ENCODE results near the gene TPRX2. TPM values are rescaled to one million over a fixed set of nuclear protein-coding genes. Genes with fewer than 3 reads are reported as not detected.
"Not testable (repeated sequence)": the region's sequence is repeated elsewhere in the genome, so short reads cannot be mapped to it uniquely, and the experiment has no call there.

Gene TPRX2, protein sequence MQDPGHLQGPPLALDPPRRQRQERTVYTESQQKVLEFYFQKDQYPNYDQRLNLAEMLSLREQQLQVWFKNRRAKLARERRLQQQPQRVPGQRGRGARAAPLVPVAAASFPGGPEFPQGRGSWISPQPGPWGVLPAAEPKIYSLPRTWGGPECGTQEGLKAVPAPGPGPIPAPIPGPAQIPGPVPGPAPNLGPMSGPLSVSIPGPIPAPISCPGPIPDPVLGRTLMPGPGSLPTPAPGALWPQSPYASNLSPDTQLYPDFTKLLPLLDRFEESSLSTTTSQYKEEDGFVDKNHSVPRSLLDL
- total RNA-seq, result not detected
- polyA plus RNA-seq (2013, experiment 1 of 2), result not detected
- not detected for polyA plus RNA-seq (2013, experiment 2 of 2)
- 0 to 0.08 (median 0) reads per million in 172 experiments for total RNA-seq

DNA sequence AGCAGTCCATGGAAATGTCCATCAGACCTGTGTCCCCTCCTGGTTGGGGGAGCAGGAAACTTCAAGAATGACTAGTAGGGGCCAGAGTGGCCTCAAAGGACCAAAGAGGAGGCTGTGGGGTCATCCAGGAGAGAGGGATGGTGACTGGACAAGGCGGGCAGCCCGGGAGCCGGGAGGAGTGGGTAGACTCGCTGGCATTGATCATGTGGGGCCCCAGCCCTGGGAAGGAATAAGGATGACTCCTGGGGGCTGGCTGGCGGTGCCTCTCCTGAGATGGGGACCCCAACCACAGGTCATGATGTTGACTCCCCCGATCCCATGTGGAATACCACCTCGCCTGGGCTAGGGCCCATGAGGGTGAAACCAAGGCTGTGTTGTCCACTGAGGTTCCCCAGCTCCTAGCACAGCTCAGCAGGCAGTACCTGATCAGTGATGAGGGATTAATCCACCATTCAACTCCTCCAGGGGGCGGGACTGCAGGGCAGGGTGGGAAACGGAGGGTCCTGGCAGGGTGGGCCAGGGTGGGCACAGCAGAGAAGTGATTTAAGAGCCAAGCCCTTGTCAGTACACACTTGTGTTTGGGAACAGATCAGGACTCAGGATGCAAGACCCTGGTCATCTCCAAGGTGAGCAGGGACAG lies at the start of gene TPRX2:
TSS of gene TPRX2 (plus strand) at position 590 of the 640 bp plus-strand sequence. CDS start at position 602, 12 bp downstream.
- intact Hi-C loops (cut with DNase I, micrococcal nuclease); H3K27ac ChIP-seq (ENCODE audit: low read depth in 1 of 2, low read length in 2 of 2); H3K36me3 ChIP-seq (ENCODE audit: insufficient read depth, low read length); DNase-seq; POLR2A ChIA-PET; H3K27me3 ChIP-seq (ENCODE audit: control insufficient read depth in 1 of 2, insufficient read depth in 2 of 2, low read length in 2 of 2); H3K4me3 Mint-ChIP-seq; ATAC-seq (ENCODE audit: poor library complexity); H3K9me3 Mint-ChIP-seq; H3K4me1 ChIP-seq (ENCODE audit: insufficient read depth, low read length); H3K4me3 ChIP-seq (ENCODE audit: low read length); H3K9me3 ChIP-seq (ENCODE audit: control insufficient read depth in 1 of 2, insufficient read depth in 1 of 2, low read length in 2 of 2); H3K36me3 Mint-ChIP-seq (ENCODE audit: low read depth); H3K27ac Mint-ChIP-seq; CTCF ChIA-PET: not testable (repeated sequence)
- Mint-ChIP-seq H3K27me3 (peaks cover 36% of the 10 kb centered on the region), H3K4me1 (ENCODE audit: low read depth) (peaks cover 11% of the 10 kb centered on the region)

DNA sequence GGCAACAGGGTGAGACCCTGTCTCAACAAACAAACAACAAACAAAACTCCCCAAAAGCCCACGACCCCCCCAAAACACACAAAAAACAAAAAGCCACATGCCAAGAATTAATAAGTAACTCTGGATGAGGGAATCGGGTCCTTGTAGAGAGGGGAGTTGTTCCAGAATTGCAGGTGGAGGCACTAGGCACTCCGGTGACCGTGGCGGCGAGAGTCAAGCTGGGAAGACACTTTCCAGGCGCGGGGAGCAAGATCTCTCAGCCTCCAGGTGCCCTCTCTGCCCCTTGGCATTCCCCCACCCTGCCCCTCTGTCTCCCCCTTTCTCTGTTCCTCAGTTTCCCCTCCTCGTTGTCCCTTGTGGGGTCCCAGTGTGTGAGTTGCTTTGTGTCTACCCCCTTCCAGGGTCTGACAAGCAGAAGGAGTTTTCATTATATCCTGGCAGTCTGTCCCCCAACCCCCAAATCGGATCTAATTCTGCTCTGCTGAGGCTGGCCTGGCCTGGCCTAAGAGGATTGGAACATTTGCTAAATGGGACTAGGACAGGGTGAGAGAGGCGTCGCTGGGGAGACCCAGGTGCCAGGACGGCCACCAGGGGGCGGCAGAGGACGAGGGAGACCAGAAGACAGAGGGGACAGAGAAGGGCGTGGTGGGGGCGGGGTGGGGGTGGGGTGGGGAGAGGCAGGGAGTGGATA lies 45.6 kb upstream of the TPRX2 start:
- CTCF ChIA-PET, result no interaction called here
- no peak overlapping the region for H3K27ac Mint-ChIP-seq
- TF ChIP-seq, protein P1, sequence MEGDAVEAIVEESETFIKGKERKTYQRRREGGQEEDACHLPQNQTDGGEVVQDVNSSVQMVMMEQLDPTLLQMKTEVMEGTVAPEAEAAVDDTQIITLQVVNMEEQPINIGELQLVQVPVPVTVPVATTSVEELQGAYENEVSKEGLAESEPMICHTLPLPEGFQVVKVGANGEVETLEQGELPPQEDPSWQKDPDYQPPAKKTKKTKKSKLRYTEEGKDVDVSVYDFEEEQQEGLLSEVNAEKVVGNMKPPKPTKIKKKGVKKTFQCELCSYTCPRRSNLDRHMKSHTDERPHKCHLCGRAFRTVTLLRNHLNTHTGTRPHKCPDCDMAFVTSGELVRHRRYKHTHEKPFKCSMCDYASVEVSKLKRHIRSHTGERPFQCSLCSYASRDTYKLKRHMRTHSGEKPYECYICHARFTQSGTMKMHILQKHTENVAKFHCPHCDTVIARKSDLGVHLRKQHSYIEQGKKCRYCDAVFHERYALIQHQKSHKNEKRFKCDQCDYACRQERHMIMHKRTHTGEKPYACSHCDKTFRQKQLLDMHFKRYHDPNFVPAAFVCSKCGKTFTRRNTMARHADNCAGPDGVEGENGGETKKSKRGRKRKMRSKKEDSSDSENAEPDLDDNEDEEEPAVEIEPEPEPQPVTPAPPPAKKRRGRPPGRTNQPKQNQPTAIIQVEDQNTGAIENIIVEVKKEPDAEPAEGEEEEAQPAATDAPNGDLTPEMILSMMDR (IDR thresholded peaks at IDR 0.05), result peak; percentile 60
- Histone ChIP-seq H3K4me3 (ENCODE audit: low read length) (no peak overlapping the region), H3K4me1 (ENCODE audit: insufficient read depth, low read length) (no peaks in the 10 kb centered on the region), H3K9me3 (ENCODE audit: control insufficient read depth in 1 of 2, insufficient read depth in 1 of 2, low read length in 2 of 2) (no peaks in the 10 kb centered on the region), H3K27ac (ENCODE audit: low read depth in 1 of 2, low read length in 2 of 2) (no peak overlapping the region), H3K36me3 (ENCODE audit: insufficient read depth, low read length) (no peaks in the 10 kb centered on the region), H3K27me3 (ENCODE audit: control insufficient read depth in 1 of 2, insufficient read depth in 2 of 2, low read length in 2 of 2) (no peaks in the 10 kb centered on the region)
- no peaks in the 10 kb centered on the region for H3K9me3 Mint-ChIP-seq
- intact Hi-C loops (cut with DNase I, micrococcal nuclease), result loop anchor here in 1 of 2 experiments (1.0 kb wide), 1 partner anchor 50 kb away; no protein-coding TSS in a partner anchor
- ATAC-seq (ENCODE audit: poor library complexity) (peak; percentile 57), DNase-seq (peak; percentile 61 to 82 (median 70))
- H3K4me1 Mint-ChIP-seq (ENCODE audit: low read depth), result no peaks in the 10 kb centered on the region
- H3K36me3 Mint-ChIP-seq (ENCODE audit: low read depth), result no peaks in the 10 kb centered on the region
- POLR2A ChIA-PET, result no interaction called here
- no peak overlapping the region for H3K4me3 Mint-ChIP-seq
- H3K27me3 Mint-ChIP-seq, result peaks cover 13% of the 10 kb centered on the region

DNA sequence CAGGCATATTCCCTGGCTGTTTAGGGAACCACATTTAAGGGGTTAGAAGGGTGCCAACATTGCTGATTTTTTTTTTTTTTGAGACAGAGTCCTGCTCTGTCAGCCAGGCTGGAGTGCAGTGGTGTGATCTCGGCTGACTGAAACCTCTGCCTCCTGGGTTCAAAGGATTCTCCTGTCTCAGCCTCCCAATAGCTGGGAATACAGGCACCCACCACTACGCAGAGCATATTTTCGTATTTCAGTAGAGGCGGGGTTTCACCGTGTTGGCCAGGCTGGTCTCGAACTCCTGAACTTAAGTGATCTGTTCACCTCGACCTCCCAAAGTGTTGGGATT lies 45.1 kb upstream of the TPRX2 start:
- no peak for DNase-seq
- H3K27me3 Mint-ChIP-seq, result peaks cover 18% of the 10 kb centered on the region
- TF ChIP-seq, protein P1 (IDR thresholded peaks at IDR 0.05), result no peak
- POLR2A ChIA-PET, result no interaction called here
- Histone ChIP-seq H3K27me3 (ENCODE audit: control insufficient read depth in 1 of 2, insufficient read depth in 2 of 2, low read length in 2 of 2) (no peaks in the 10 kb centered on the region), H3K27ac (ENCODE audit: low read depth in 1 of 2, low read length in 2 of 2) (no peak overlapping the region), H3K9me3 (ENCODE audit: control insufficient read depth in 1 of 2, insufficient read depth in 1 of 2, low read length in 2 of 2) (no peaks in the 10 kb centered on the region), H3K36me3 (ENCODE audit: insufficient read depth, low read length) (no peaks in the 10 kb centered on the region), H3K4me3 (ENCODE audit: low read length) (no peak overlapping the region), H3K4me1 (ENCODE audit: insufficient read depth, low read length) (no peaks in the 10 kb centered on the region)
- CTCF ChIA-PET, result no interaction called here
- no peak overlapping the region for H3K4me3 Mint-ChIP-seq
- H3K36me3 Mint-ChIP-seq (ENCODE audit: low read depth), result no peaks in the 10 kb centered on the region
- no peaks in the 10 kb centered on the region for H3K9me3 Mint-ChIP-seq
- intact Hi-C loops (cut with DNase I, micrococcal nuclease), result loop anchor here in 1 of 2 experiments (1.0 kb wide), 1 partner anchor 49 kb away; no protein-coding TSS in a partner anchor
- no peaks in the 10 kb centered on the region for H3K4me1 Mint-ChIP-seq (ENCODE audit: low read depth)
- H3K27ac Mint-ChIP-seq, result no peak overlapping the region
- ATAC-seq (ENCODE audit: poor library complexity), result no peak

DNA sequence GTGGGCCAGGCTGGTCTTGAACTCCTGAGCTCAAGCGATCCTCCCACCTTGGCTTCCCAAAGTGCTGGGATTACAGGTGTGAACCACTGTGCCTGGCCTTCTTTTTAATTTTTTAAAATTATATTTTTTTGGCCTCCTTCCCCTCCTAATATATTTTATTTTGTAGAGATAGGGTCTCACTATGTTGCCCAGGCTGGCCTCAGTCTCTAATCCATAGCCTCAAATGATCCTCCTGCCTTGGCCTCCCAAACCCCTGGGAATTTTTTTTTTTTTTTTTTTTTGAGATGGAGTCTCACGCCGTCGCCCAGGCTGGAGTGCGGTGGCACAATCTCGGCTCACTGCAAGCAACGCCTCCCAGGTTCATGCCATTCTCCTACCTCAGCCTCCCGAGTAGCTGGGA lies 42.8 kb upstream of the TPRX2 start:
- H3K36me3 Mint-ChIP-seq (ENCODE audit: low read depth); H3K9me3 ChIP-seq (ENCODE audit: control insufficient read depth in 1 of 2, insufficient read depth in 1 of 2, low read length in 2 of 2); H3K4me1 Mint-ChIP-seq (ENCODE audit: low read depth): not testable (repeated sequence)

DNA sequence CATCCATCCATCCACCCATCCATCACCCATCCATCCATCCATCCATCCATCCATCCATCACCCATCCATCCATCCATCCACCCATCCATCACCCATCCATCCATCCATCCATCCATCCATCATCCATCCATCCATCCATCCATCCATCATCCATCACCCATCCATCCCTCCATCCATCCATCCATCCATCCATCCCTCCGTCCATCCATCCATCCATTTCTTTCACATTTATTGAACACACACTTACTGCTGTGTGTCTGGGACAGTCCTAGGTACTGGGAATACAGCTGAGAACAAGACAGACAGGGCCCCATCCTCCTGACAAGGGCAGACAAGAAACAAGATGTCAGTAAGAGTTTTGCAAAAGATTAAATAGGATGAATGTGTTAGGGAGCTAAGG lies 40.8 kb upstream of the TPRX2 start:
- H3K4me3 ChIP-seq (ENCODE audit: low read length); ATAC-seq (ENCODE audit: poor library complexity); H3K4me1 Mint-ChIP-seq (ENCODE audit: low read depth); POLR2A ChIA-PET; H3K9me3 Mint-ChIP-seq; H3K36me3 ChIP-seq (ENCODE audit: insufficient read depth, low read length); H3K4me3 Mint-ChIP-seq; intact Hi-C loops (cut with DNase I, micrococcal nuclease); CTCF ChIA-PET; H3K4me1 ChIP-seq (ENCODE audit: insufficient read depth, low read length); H3K27ac Mint-ChIP-seq; H3K36me3 Mint-ChIP-seq (ENCODE audit: low read depth); DNase-seq; H3K27ac ChIP-seq (ENCODE audit: low read depth in 1 of 2, low read length in 2 of 2); H3K9me3 ChIP-seq (ENCODE audit: control insufficient read depth in 1 of 2, insufficient read depth in 1 of 2, low read length in 2 of 2): not testable (repeated sequence)
- H3K27me3 Mint-ChIP-seq, result peaks cover 52% of the 10 kb centered on the region
- peaks cover 10 to 24% of the 10 kb centered on the region in 2 experiments for H3K27me3 ChIP-seq (ENCODE audit: control insufficient read depth in 1 of 2, insufficient read depth in 2 of 2, low read length in 2 of 2)

More for the DNA sequence above, 42.8 kb upstream of the TPRX2 start:
- H3K9me3 Mint-ChIP-seq; H3K4me3 ChIP-seq (ENCODE audit: low read length); ATAC-seq (ENCODE audit: poor library complexity); H3K4me3 Mint-ChIP-seq; H3K4me1 ChIP-seq (ENCODE audit: insufficient read depth, low read length); DNase-seq; H3K27ac ChIP-seq (ENCODE audit: low read depth in 1 of 2, low read length in 2 of 2); H3K36me3 ChIP-seq (ENCODE audit: insufficient read depth, low read length); H3K27ac Mint-ChIP-seq; POLR2A ChIA-PET; CTCF ChIA-PET; intact Hi-C loops (cut with DNase I, micrococcal nuclease): not testable (repeated sequence)
- H3K27me3 Mint-ChIP-seq, result peaks cover 36% of the 10 kb centered on the region
- peaks cover 10 to 18% of the 10 kb centered on the region in 2 experiments for H3K27me3 ChIP-seq (ENCODE audit: control insufficient read depth in 1 of 2, insufficient read depth in 2 of 2, low read length in 2 of 2)
